ENCODE measurements around the gene GCKR. TPM values are rescaled to one million over a fixed set of nuclear protein-coding genes. Genes with fewer than 3 reads are reported as not detected.

The GCKR gene
- total and polyA plus RNA-seq, 2 of the 13 experiments (the other 11 are each of a cell fraction or from before 2014, with no cell fraction given) = 15.2 to 48.3 TPM

- Histone ChIP-seq H3K27ac (ENCODE audit: extremely low read length, insufficient read depth, low read length) (no peak overlapping the region), H3K9ac (ENCODE audit: insufficient read depth, low read depth, low read length) (no peak overlapping the region), H3K36me3 (replicated peaks in 1 of 2; ENCODE audit: control insufficient read depth in 1 of 2, insufficient read depth in 2 of 2, low read length in 2 of 2) (no peaks in the 10 kb centered on the region), H4K20me1 (ENCODE audit: insufficient read depth, low read length) (no peaks in the 10 kb centered on the region), H3K9me3 (ENCODE audit: low read length) (no peaks in the 10 kb centered on the region), H2AFZ (ENCODE audit: low read length) (no peak overlapping the region), H3K27me3 (ENCODE audit: control insufficient read depth in 1 of 2, insufficient read depth in 2 of 2, low read length in 2 of 2) (no peaks in the 10 kb centered on the region), H3K4me2 (ENCODE audit: low read depth, low read length) (no peak overlapping the region), H3K79me2 (ENCODE audit: insufficient read depth, low read length) (no peaks in the 10 kb centered on the region), H3K4me1 (ENCODE audit: insufficient read depth, low read length) (peaks cover 5% of the 10 kb centered on the region), H3K4me3 (replicated peaks in 1 of 3; ENCODE audit: insufficient read depth in 1 of 3, low read depth in 2 of 3, low read length in 3 of 3) (no peak overlapping the region)
- intact Hi-C loops (cut with micrococcal nuclease; ENCODE audit: unreplicated experiment) = no loop called here
- WGBS (ENCODE audit: low lambda C conversion rate) = 67% methylated on average over 6 of the region's 6 CpGs
- ATAC-seq = no peak
- no TSS peak for BruUV-seq (replicated peaks)
- no peak for DNase-seq (ENCODE audit: low spot score)
- POLR2A ChIA-PET = no interaction called here
- FAIRE-seq = no peak
- in situ Hi-C loops (cut with HindIII; ENCODE audit: extremely low pct_ligation_motif_present, low pct_unique_long_range_greater_than_20kb) = no loop called here
- CTCF ChIA-PET (ENCODE audit: low intra/inter-chr PET ratio, low total read pairs) = no interaction called here
- TF ChIP-seq SMC3 (IDR thresholded peaks at IDR 0.05; ENCODE audit: low read length) (no peak), ZNF512B (CRISPR knock-in tag; IDR thresholded peaks at IDR 0.05; ENCODE audit: borderline replicate concordance) (no peak), TOPORS (CRISPR knock-in tag; IDR thresholded peaks at IDR 0.05) (no peak), ZNF350 (CRISPR knock-in tag; IDR thresholded peaks at IDR 0.05; ENCODE audit: borderline replicate concordance, low read depth) (no peak), ZFP36L2 (CRISPR knock-in tag; IDR thresholded peaks at IDR 0.05) (no peak), ZBED4 (CRISPR knock-in tag; IDR thresholded peaks at IDR 0.05; ENCODE audit: borderline replicate concordance) (no peak), GABPB1 (CRISPR knock-in tag; IDR thresholded peaks at IDR 0.05) (no peak), ZIK1 (CRISPR knock-in tag; IDR thresholded peaks at IDR 0.05; ENCODE audit: borderline replicate concordance, low read depth) (no peak), ASH2L (IDR thresholded peaks at IDR 0.05; ENCODE audit: insufficient read length, low read depth, low read length) (no peak), ZSCAN25 (CRISPR knock-in tag; IDR thresholded peaks at IDR 0.05) (no peak), ZNF883 (CRISPR knock-in tag; IDR thresholded peaks at IDR 0.05; ENCODE audit: not compliant biosample characterization) (no peak), IRF1 (CRISPR knock-in tag; IDR thresholded peaks at IDR 0.05; ENCODE audit: low read depth) (no peak), TAF1 (CRISPR knock-in tag; IDR thresholded peaks at IDR 0.05) (no peak), PBX3 (CRISPR knock-in tag; IDR thresholded peaks at IDR 0.05; ENCODE audit: borderline replicate concordance) (no peak), MIER3 (CRISPR knock-in tag; IDR thresholded peaks at IDR 0.05; ENCODE audit: borderline replicate concordance) (no peak), MXI1 (IDR thresholded peaks at IDR 0.05; ENCODE audit: borderline replicate concordance, low read depth, low read length) (no peak)
These were observed 47.6 kb downstream of the GCKR start for GRCh38 chr2:27544143-27544821.

All from HepG2 (cell line).